ENCODE results near the gene APOBEC3A.

Gene APOBEC3A

GRCh38 chr22:38957046-38957770, at the start of gene APOBEC3A:
TSS of gene APOBEC3A (plus strand) at chr22:38957609. CDS start at chr22:38957692, 83 bp downstream.
- no peak for DNase-seq (ENCODE audit: low read depth in 2 of 2)

GRCh38 chr22:38907767-38908166, 49.6 kb upstream of the APOBEC3A start:
- no peak for DNase-seq (ENCODE audit: low read depth in 2 of 2)

GRCh38 chr22:38911434-38911833, 46.0 kb upstream of the APOBEC3A start:
- no peak for DNase-seq (ENCODE audit: low read depth in 2 of 2)

GRCh38 chr22:38919631-38920190, 37.7 kb upstream of the APOBEC3A start:
- no peak for DNase-seq (ENCODE audit: low read depth in 2 of 2)

- no peak for DNase-seq (ENCODE audit: low read depth in 2 of 2)
These were observed 36.3 kb upstream of the APOBEC3A start for GRCh38 chr22:38921120-38921519.

GRCh38 chr22:38921806-38922205, 35.6 kb upstream of the APOBEC3A start:
- no peak for DNase-seq (ENCODE audit: low read depth in 2 of 2)

GRCh38 chr22:38923463-38924346, 33.7 kb upstream of the APOBEC3A start:
- peak; percentile 43 to 51 for DNase-seq (ENCODE audit: low read depth in 2 of 2)

GRCh38 chr22:38924347-38924952, 33.0 kb upstream of the APOBEC3A start:
- DNase-seq (ENCODE audit: low read depth in 2 of 2): peak; percentile 74 to 80

GRCh38 chr22:38925571-38926041, 31.8 kb upstream of the APOBEC3A start:
- no peak for DNase-seq (ENCODE audit: low read depth in 2 of 2)

GRCh38 chr22:38927033-38927781, 30.2 kb upstream of the APOBEC3A start:
- no peak for DNase-seq (ENCODE audit: low read depth in 2 of 2)

GRCh38 chr22:38930512-38930911, 26.9 kb upstream of the APOBEC3A start:
- no peak for DNase-seq (ENCODE audit: low read depth in 2 of 2)

- DNase-seq (ENCODE audit: low read depth in 2 of 2): no peak
These were observed 22.4 kb upstream of the APOBEC3A start for GRCh38 chr22:38935023-38935422.

GRCh38 chr22:38935616-38936015, 21.8 kb upstream of the APOBEC3A start:
- no peak for DNase-seq (ENCODE audit: low read depth in 2 of 2)

- no peak for DNase-seq (ENCODE audit: low read depth in 2 of 2)
These were observed 20.8 kb upstream of the APOBEC3A start for GRCh38 chr22:38936562-38936961.

GRCh38 chr22:38937036-38937435, 20.4 kb upstream of the APOBEC3A start:
- no peak for DNase-seq (ENCODE audit: low read depth in 2 of 2)

- DNase-seq (ENCODE audit: low read depth in 2 of 2): no peak
These were observed 19.9 kb upstream of the APOBEC3A start for GRCh38 chr22:38937541-38937940.

- DNase-seq (ENCODE audit: low read depth in 2 of 2): no peak
These were observed 19.2 kb upstream of the APOBEC3A start for GRCh38 chr22:38938221-38938620.

GRCh38 chr22:38938925-38939324, 18.5 kb upstream of the APOBEC3A start:
- DNase-seq (ENCODE audit: low read depth in 2 of 2): no peak

- no peak for DNase-seq (ENCODE audit: low read depth in 2 of 2)
These were observed 16.5 kb upstream of the APOBEC3A start for GRCh38 chr22:38940811-38941384.

- no peak for DNase-seq (ENCODE audit: low read depth in 2 of 2)
These were observed 15.9 kb upstream of the APOBEC3A start for GRCh38 chr22:38941488-38941987.

GRCh38 chr22:38942702-38943101, 14.7 kb upstream of the APOBEC3A start:
- DNase-seq (ENCODE audit: low read depth in 2 of 2): no peak

Data from fibroblast of skin of left biceps (primary cell).